HG02642 (cell line): ENCODE measurements around the gene PRKAR1B.

Source experiments
- ATAC-seq: cut with Tn5 transposase; IDR thresholded peaks from one replicate; pipeline ENCODE4 v1.9.1; 2021; ENCODE audit warnings: mild to moderate bottlenecking; ENCODE audit not compliant: unreplicated experiment, poor library complexity

PRKAR1B gene

DNA sequence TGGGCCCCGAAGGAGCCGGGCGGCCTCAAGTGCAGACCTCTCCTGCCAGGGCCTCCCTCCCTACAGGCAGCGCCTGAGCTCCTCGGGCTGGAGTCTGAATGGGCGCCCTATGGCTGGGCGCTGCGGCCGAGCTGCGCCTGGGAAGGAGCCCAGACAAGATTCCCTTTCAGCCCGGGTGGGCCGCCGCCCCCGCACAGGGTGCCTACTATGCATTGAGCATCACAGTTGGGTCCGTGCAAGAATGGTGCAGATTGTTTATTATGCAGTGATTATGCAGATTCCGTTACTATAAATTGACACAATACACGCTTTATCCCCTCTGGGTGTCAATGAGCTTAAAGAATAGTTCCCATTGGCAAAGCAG, 130.3 kb downstream of the PRKAR1B start:
- no peak for ATAC-seq

- no peak for ATAC-seq
These were observed 130.8 kb downstream of the PRKAR1B start for GRCh38 chr7:596071-596818.

DNA sequence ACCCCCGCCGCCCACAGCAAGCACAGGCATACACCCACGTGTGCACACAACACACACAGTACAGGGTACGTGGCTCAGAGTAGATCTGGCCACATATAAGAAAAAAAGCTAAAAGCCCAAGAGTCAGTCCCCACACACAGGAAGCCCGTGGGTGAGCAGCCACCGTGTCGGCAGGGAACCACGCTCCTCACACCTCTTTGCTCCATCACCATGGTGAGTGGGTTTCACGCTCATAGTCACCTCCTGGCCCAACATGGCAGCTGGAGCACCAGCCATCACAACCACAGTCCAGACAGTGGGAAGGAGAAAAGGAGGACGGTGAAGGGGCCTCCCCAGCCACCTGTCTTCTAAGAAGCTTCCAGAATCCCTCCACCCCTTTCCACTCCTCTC, 131.5 kb downstream of the PRKAR1B start:
- no peak for ATAC-seq

DNA sequence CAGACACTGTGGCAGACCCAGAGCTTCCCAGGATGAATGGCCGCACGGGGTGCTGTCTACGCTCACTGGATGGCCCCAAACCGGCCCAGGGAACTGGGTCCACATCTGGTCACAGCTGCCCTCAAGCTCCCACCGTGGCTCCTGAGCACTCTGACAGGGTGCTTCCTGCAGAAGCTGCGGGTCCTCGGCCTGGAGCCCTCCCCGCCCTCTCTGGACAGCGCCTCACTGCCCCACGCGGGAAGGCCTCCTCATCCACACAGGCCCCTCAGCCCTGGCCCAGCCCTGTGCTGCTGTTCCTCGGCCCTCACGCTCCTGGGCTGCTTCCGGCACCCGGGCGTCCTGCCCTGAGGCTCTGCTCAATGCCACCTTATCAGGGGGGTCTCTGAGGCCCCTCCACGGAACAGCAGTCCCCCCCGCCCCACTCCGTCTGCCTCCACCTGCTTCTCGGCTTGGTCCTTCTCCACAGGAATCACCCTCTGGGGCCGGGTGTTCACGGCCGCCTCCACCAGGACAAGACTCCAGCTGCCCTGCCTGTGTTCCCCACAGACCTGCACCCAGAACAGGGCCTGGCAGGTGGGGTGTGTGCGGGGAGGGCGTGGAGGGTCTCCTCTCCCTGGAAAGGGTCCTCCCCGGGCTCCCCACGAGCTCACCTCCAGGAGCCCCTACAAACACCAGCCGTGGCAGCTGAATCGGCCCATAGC, 132.0 kb downstream of the PRKAR1B start:
- ATAC-seq: no peak

DNA sequence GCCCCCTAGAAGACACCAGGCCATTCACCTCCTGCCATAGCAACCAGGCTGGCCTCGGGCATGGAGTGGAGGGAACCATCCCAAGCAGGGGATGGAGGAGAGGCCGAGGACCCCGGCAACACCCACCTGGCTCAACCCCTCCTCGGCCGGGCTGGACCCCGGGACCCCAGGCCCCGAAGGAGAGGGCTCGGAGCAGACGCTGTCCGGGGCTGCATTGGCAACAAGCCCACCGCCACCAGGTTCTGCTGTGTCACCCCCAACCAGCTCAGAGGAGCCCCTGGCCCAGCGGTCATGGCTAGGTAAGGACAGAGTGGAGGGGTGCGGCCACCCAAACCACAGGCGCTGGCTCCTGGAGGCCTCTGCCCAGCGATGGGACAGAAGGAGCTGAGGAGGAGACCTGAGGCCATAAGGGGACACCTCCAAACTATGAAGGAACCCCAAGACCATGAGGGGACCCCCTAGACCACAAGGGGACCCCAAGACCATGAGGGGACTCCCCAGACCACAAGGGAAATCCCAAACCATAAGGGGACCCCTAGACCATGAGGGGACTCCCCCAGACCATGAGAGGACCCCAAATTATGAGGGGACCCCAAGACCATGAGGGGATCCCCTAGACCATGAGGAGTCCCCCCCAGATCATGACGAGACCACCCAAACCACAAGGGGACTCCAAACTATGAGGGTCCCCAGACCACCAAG, 132.7 kb downstream of the PRKAR1B start:
- ATAC-seq: no peak

- no peak for ATAC-seq
These were observed 133.6 kb downstream of the PRKAR1B start for GRCh38 chr7:593324-594115.

DNA sequence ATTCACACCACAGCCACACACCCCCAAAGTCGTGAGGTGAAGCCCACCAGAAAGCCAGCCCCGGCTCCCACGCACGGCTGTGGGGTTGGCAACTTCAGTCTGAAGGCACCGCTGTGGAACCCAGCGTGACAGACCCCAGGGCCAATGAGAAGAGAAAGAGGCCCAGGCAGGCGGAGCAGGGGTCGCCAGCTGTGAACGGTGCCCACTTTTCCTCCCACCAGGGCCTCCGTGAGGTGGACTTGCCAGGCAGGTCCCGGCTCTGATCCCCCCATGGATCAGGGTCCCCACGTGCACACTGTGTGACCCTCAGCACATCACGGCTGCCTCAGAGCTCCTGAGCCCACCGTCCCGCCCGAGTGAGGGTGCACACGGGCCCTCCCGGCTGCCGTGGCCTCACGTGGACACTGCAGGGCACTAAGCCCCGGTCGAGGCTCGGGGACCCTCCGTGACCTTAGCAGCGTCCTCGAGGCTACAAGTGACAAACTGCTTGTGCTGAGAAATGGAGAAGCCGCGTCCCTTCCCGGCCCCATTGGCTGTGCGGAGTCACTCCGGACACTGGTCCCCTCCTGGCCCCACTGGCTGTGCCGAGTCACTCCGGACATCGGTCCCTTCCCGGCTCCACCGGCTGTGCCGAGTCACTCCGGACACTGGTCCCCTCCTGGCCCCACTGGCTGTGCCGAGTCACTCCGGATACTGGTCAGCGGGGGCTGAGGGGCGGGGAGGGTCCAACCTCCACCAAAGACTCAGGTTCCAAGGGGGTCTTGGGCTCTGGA, 135.0 kb downstream of the PRKAR1B start:
- no peak for ATAC-seq

GRCh38 chr7:590731-591551, 136.1 kb downstream of the PRKAR1B start:
- ATAC-seq: no peak

GRCh38 chr7:589781-590575, 137.1 kb downstream of the PRKAR1B start:
- ATAC-seq: no peak

GRCh38 chr7:587767-588166, 139.3 kb downstream of the PRKAR1B start:
- ATAC-seq: no peak

- no peak for ATAC-seq
These were observed 140.6 kb downstream of the PRKAR1B start for GRCh38 chr7:586494-586893.

DNA sequence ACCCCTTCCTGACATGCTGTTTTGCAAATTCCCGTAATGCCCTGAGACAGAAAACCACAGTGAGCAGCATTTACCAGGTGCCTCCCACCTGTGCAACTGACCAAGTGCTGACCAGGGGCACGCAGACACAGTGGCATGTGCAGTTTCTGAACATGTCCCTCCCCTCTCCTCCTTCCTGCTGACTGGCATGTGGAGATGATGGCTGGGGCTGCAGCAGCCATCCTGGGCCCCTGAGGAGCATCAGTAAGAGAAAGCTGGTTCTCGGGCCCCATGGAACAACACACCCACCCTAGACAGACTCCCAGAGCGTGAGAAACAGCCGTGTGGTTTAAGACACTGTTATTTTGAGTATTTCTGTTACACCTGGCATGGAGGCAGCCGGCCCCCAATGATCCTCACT, 141.2 kb downstream of the PRKAR1B start:
- ATAC-seq: peak; percentile 28

GRCh38 chr7:585229-585711, 141.8 kb downstream of the PRKAR1B start:
- peak; percentile 59 for ATAC-seq

GRCh38 chr7:584820-585219, 142.3 kb downstream of the PRKAR1B start:
- no peak for ATAC-seq

DNA sequence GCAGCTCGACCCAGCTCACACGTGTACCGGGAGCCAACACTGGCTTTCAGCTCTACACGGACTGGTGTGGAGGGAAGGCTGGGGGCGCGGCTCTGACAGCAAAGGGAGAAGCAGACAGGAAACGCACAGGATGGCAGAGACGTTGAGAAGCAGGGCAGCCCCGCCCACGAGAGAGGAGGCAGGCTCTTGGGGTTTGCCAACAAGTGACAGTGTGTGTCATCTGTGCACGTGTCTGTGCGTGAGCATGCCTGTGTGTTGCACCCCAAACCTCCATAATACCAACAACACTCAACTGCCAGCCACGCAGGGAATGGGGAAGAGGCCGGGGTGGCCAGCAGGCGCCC, 143.0 kb downstream of the PRKAR1B start:
- ATAC-seq: no peak

- ATAC-seq: no peak
These were observed 143.5 kb downstream of the PRKAR1B start for GRCh38 chr7:583410-584121.

DNA sequence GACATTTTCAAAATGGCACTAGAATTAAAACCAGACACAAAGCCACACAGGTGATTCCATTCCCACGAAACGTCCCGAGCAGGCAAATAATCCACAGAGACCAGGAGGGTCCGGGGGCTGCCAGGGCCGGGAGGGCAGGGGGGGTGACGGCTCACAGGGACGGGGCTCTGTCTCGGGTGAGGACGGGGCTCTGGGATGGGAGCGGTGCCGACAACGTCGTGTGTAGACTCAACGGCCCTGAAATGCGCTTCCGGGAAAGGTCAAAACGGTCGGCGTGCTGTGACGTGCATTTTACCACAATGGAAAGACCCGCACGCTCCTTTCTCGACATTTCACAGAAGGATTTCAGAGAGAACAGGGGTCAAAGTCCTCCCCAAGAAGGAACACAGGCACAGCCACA, 144.2 kb downstream of the PRKAR1B start:
- no peak for ATAC-seq
